ENCODE results near the gene PERP.

GRCh38 chr6:138044458-138044857 is 62.8 kb downstream of the PERP start:
- TF ChIP-seq MAX (IDR thresholded peaks at IDR 0.05; ENCODE audit: low read depth) (no peak), EZH2phosphoT487 (IDR thresholded peaks at IDR 0.05; ENCODE audit: borderline replicate concordance, low read depth) (no peak), CTCF (IDR thresholded peaks at IDR 0.05) (no peak), GABPA (IDR thresholded peaks at IDR 0.05; ENCODE audit: low read depth) (no peak)

Data from SK-N-SH (cell line).